ENCODE measurements around the gene DYNLT5.

DNA sequence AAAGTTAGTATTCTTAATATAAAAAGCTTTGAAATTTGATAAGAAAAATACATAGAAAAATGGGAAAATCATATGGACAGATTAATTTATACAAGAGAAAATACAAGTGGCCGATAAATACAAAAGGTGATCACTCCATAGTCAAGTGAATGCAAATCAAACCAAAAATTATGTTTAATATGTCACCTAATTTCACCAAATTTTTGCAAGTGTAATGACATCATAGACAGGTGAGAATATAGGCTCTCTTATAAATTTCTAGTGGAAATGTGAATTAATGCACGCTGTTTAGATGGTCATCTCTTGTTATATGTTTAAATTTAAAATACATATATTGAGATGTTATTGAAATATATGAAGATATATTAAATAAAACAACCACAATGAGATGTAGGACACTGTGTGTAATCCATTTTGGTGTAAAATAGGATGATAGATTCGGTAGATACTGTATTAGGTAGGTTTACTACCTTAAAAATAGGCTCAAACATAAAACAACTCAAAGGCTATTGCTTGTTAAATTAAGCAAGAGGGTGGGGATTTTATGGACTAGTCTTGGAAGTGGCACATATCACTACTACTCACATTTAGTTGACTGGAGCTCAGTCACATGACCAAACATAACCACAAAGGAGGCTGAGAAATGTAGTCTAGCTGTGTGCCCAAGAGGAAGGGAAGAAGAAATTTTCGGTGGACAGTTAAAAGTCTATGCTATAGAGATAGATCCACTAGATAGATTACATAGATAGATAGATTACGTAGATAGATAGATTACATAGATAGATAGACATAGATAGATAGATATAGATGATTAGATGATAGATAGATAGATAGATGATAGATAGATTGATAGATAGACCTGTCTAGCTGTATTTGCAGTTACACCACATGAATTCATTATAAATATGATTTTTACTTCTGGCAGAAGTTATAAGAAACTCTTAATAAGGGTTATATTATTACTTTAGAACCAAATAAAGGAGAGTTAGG, 39.7 kb downstream of the DYNLT5 start:
- no peak for TF ChIP-seq CTCF (IDR thresholded peaks at IDR 0.05)
- no peak for TF ChIP-seq POLR2A (IDR thresholded peaks at IDR 0.05)
